A549 (cell line): ENCODE results near the gene TIMM44.

Source experiments
- BCL3 ChIP-seq: fragments of >200 bp; sonication (Bioruptor Twin); formaldehyde crosslinking; IDR thresholded peaks from 3 replicates; pipeline ENCODE4 v1.6.1; 2016
- CBX2 ChIP-seq: fragments of 200-600 bp; sonication (generic); IDR thresholded peaks from 2 replicates; pipeline ENCODE4 v1.6.1; 2016; ENCODE audit warnings: low read depth, mild to moderate bottlenecking, borderline replicate concordance
- CBX8 ChIP-seq: fragments of 200-600 bp; sonication (generic); IDR thresholded peaks from 2 replicates; pipeline ENCODE4 v1.6.1; 2016
- CTCF ChIP-seq: fragments of >200 bp; sonication (Bioruptor Twin); formaldehyde crosslinking; IDR thresholded peaks from 3 replicates; pipeline ENCODE4 v1.5.1; 2016
- E2F6 ChIP-seq: IDR thresholded peaks from 2 replicates; pipeline ENCODE4 v1.6.1; 2012; ENCODE audit warnings: low read depth, borderline replicate concordance
- ELK1 ChIP-seq: fragments of 150-350 bp; IDR thresholded peaks from 2 replicates; pipeline ENCODE4 v1.6.1; 2014; ENCODE audit warnings: low read depth, mild to moderate bottlenecking, low read length
- EP300 ChIP-seq, 2 experiments: fragments of >200 bp; sonication (Bioruptor Twin); formaldehyde crosslinking; IDR thresholded peaks; 2 replicates in 1 of 2; 3 replicates in 1 of 2; pipeline ENCODE4 v1.6.1; 2016 to 2017
- FOSL2 ChIP-seq, 2 experiments: fragments of 450-650 bp in 1 of 2; fragments of >200 bp in 1 of 2; sonication (Bioruptor Twin) in 1 of 2; formaldehyde crosslinking; IDR thresholded peaks; 2 replicates each; pipeline versions ENCODE4 v1.5.0 to v1.6.1; 2016 to 2020; ENCODE audit warnings: mild to moderate bottlenecking in 1 of 2, moderate library complexity in 1 of 2
- JUN ChIP-seq, 2 experiments: fragments of >200 bp; sonication (Bioruptor Twin); formaldehyde crosslinking; IDR thresholded peaks; 2 replicates in 1 of 2; 3 replicates in 1 of 2; pipeline ENCODE4 v1.6.1; 2016 to 2017
- JUNB ChIP-seq: fragments of >200 bp; sonication (Bioruptor Twin); formaldehyde crosslinking; IDR thresholded peaks from 2 replicates; pipeline ENCODE4 v1.6.1; 2016
- POLR2A ChIP-seq: IDR thresholded peaks from 2 replicates; pipeline ENCODE4 v1.6.1; 2012; ENCODE audit warnings: mild to moderate bottlenecking, low read length
- RAD21 ChIP-seq, 2 experiments: fragments of >200 bp in 1 of 2; sonication (Bioruptor Twin) in 1 of 2; formaldehyde crosslinking in 1 of 2; IDR thresholded peaks in 1 of 2; conservative IDR thresholded peaks in 1 of 2; 2 replicates in 1 of 2; 3 replicates in 1 of 2; pipeline ENCODE4 v1.6.1; 2012 to 2018; ENCODE audit warnings: inconsistent platforms in 1 of 2
- RFX5 ChIP-seq: fragments of 450-650 bp; IDR thresholded peaks from 2 replicates; pipeline ENCODE4 v1.7.1; 2014; ENCODE audit warnings: antibody characterized with exemption, mild to moderate bottlenecking, moderate library complexity
- ZC3H11A ChIP-seq: fragments of 450-650 bp; IDR thresholded peaks from 2 replicates; pipeline ENCODE4 v1.6.1; 2014; ENCODE audit warnings: antibody characterized with exemption, mild to moderate bottlenecking

GRCh38 chr19:7982651-7983099 lies 39.2 kb upstream of the TIMM44 start:
- TF ChIP-seq CBX2 (no peak), ELK1 (no peak), POLR2A (no peak), JUNB (no peak), CTCF (no peak), RFX5 (no peak), CBX8 (no peak), EP300 (IDR thresholded peaks at IDR 0.05) (no peak), RAD21 (conservative IDR thresholded peaks at IDR 0.05 in 1 of 2, IDR thresholded peaks at IDR 0.05 in 1 of 2) (no peak), BCL3 (no peak), JUN (IDR thresholded peaks at IDR 0.05) (no peak), E2F6 (no peak), FOSL2 (IDR thresholded peaks at IDR 0.05) (no peak), FOSL2 (CRISPR knock-in tag; IDR thresholded peaks at IDR 0.05) (no peak), ZC3H11A (no peak)
